GM21717 (cell line): ENCODE data around the gene BAZ1B.
"Not testable (repeated sequence)": the region's sequence is repeated elsewhere in the genome, so short reads cannot be mapped to it uniquely, and the experiment has no call there.

Source experiments
- ATAC-seq: cut with Tn5 transposase; IDR thresholded peaks from one replicate; pipeline ENCODE4 v1.9.1; 2021; ENCODE audit warnings: mild to moderate bottlenecking, moderate library complexity; ENCODE audit not compliant: unreplicated experiment

Gene BAZ1B

GRCh38 chr7:73429622-73430505 is 92.2 kb downstream of the BAZ1B start:
- ATAC-seq: no peak

GRCh38 chr7:73429215-73429614 is 92.9 kb downstream of the BAZ1B start:
- no peak for ATAC-seq

GRCh38 chr7:73427902-73428787 is 93.9 kb downstream of the BAZ1B start:
- no peak for ATAC-seq

GRCh38 chr7:73426016-73426415 is 96.1 kb downstream of the BAZ1B start:
- ATAC-seq: no peak

GRCh38 chr7:73425356-73425983 is 96.6 kb downstream of the BAZ1B start:
- ATAC-seq: no peak

- no peak for ATAC-seq
Observed at GRCh38 chr7:73424489-73424885, 97.6 kb downstream of the BAZ1B start.

- ATAC-seq: no peak
Observed at GRCh38 chr7:73423519-73424488, 98.3 kb downstream of the BAZ1B start.

GRCh38 chr7:73420610-73421009 is 101.5 kb downstream of the BAZ1B start:
- not testable (repeated sequence) for ATAC-seq

- ATAC-seq: not testable (repeated sequence)
Observed at GRCh38 chr7:73420016-73420415, 102.1 kb downstream of the BAZ1B start.

- ATAC-seq: no peak
Observed at GRCh38 chr7:73418113-73418703, 103.9 kb downstream of the BAZ1B start.

GRCh38 chr7:73410541-73411131 is 111.5 kb downstream of the BAZ1B start:
- not testable (repeated sequence) for ATAC-seq

- not testable (repeated sequence) for ATAC-seq
Observed at GRCh38 chr7:73404860-73405259, 117.2 kb downstream of the BAZ1B start.

GRCh38 chr7:73399185-73400050 is 122.7 kb downstream of the BAZ1B start:
- ATAC-seq: not testable (repeated sequence)

GRCh38 chr7:73397521-73398281 is 124.4 kb downstream of the BAZ1B start:
- no peak for ATAC-seq

- ATAC-seq: no peak
Observed at GRCh38 chr7:73395538-73396503, 126.3 kb downstream of the BAZ1B start.

- no peak for ATAC-seq
Observed at GRCh38 chr7:73394422-73394821, 127.7 kb downstream of the BAZ1B start.
